ENCODE measurements around the gene BCL2L11.

DNA sequence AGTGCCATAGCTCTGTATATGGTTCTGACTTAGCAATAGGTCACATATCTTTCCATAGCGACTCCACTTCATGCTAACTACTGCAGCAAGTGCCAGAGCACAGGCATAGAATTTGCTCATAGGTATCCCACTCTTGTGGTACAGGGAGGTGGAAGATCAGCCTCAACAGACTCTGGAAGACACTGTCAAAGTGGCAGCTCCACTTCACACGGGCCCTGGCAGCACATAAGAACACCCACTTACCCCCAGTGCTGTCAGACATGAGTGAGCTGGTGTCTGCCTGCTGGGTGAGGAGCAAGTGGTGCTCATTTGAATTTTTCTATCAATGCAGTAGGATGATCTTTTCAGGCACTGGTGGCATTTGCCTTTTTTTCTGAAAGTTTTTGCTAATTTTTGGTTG lies 48.6 kb downstream of the BCL2L11 start:
- TF ChIP-seq, protein P1, sequence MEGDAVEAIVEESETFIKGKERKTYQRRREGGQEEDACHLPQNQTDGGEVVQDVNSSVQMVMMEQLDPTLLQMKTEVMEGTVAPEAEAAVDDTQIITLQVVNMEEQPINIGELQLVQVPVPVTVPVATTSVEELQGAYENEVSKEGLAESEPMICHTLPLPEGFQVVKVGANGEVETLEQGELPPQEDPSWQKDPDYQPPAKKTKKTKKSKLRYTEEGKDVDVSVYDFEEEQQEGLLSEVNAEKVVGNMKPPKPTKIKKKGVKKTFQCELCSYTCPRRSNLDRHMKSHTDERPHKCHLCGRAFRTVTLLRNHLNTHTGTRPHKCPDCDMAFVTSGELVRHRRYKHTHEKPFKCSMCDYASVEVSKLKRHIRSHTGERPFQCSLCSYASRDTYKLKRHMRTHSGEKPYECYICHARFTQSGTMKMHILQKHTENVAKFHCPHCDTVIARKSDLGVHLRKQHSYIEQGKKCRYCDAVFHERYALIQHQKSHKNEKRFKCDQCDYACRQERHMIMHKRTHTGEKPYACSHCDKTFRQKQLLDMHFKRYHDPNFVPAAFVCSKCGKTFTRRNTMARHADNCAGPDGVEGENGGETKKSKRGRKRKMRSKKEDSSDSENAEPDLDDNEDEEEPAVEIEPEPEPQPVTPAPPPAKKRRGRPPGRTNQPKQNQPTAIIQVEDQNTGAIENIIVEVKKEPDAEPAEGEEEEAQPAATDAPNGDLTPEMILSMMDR (conservative IDR thresholded peaks at IDR 0.05; ENCODE audit: low read depth in 2 of 2), result no peak
- TF ChIP-seq POLR2AphosphoS5 (IDR thresholded peaks at IDR 0.05; ENCODE audit: low read depth) (no peak), EZH2phosphoT487 (IDR thresholded peaks at IDR 0.05; ENCODE audit: unreplicated experiment) (no peak), EZH2 (IDR thresholded peaks at IDR 0.05; ENCODE audit: low read depth, unreplicated experiment) (no peak)
